ENCODE data around the gene GSTA5.
"Not testable (repeated sequence)": the region's sequence is repeated elsewhere in the genome, so short reads cannot be mapped to it uniquely, and the experiment has no call there.

GSTA5 gene

DNA sequence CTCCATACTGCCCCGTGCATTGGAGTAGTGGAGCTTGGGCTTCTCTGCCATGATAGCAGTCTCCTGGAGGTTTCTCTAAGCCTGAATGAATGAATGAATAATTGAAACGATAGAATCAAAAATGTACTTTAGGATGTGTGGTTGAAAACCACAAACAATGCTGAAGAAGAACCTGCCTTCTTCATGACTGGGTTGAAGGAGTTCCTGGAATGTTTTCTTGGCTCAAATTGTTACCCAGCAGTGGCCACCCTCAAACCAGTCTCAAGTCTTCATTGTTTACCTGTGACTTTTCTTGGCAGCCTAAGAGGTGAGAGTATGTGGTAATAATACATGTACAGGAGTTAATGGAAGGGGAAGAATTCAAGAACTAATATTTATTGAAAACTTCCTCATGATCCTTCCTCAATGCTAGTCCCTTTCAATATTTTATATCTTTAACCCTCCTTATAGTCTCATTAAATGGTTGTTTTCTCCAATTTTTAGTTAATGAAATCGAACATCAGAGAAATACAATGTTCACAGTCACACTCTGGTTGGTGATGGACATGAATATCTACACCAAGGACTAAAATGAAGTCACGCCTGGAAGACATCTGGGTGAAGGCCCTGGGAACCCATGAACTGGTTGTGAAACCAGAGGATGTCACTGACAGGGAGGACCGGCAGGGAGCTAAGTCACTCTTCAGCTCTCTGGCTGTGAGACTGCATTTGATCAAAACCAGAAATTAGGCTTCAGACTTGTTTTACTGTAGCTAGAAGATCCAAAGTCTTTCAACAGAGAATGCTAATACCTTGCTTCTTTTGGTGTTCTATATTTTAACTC, at the start of gene GSTA5:
Gene GSTA5, minus strand, starts transcription at position 51 of the 823 bp plus-strand sequence.
- no peak for DNase-seq

DNA sequence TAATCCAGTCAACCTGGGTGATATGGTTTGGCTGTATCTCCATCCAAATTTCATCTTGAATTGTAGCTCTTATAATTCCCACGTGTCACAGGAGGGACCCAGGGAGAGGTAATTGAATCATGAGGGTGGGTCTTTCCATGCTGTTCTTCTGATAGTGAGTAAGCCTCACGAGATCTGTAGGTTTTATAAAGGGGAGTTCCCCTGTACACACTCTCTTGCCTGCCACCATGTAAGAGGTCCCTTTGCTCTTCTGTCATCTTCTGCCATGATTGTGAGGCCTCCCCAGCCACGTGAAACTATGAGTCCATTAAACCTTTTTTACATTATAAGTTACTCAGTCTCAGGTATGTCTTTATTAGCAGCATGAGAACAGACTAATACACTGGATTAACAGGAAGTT, 49.4 kb upstream of the GSTA5 start:
- no peak for DNase-seq

GRCh38 chr6:52887910-52888524, 47.4 kb upstream of the GSTA5 start:
- no peak for DNase-seq

DNA sequence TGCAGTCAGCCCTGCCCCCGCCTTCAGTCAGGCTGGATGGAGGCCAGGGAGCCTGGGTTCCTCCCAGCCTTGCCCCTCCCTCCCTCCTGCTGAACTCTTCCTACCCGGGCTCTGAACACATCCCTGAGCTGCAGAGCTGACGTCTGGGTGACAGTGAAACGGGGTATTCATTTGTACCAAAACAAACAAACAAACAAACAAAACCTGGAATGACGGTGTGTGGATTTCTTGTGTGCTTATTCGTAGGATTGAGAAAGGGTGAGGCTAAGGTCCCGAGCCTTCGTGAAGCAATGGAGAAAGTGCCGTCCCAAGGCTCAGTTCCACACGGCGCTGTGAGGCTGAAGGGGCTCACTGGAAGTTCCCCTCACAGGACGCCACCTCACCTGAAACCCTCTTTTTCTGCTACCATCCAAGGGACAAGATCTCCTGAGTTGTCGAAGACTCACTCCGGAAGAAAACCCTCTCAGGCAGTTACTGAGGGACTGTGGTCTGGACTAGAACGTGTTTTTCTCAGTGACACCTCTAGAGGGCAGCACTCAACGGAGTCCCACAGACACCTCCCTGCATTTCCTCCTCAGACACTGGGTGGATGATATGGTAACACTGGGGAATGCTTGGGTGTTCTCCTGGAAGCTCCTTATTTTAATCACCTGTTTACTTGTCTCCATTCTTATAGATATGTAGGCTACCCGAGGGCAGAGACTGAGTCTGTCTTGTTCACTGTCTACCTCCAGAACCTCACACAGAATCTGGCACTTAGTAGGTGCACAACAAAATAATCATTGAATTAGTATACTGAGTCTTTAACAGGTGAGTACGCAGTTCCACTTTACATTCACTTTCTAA, 41.6 kb upstream of the GSTA5 start:
- DNase-seq, result peak; percentile 57

DNA sequence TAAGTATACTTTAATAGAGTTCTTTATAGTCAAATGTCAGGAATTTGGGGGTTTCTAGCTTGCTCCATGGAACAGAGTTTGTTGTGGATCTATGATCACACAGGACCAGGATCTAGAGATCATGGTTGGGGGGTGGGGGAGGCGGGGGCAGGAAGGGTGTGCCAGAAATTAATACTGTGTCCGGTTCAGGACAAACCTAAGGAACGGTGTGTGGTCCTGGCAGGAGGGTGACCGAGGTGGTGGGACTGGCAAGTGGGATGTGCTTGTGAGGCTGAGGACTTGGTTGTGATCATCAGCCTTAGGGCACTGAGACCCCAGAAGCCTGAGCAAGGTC, 41.0 kb upstream of the GSTA5 start:
- no peak for DNase-seq

GRCh38 chr6:52877786-52878185, 37.2 kb upstream of the GSTA5 start:
- no peak for DNase-seq

- no peak for DNase-seq
Measured at GRCh38 chr6:52877168-52877567, 36.6 kb upstream of the GSTA5 start.

DNA sequence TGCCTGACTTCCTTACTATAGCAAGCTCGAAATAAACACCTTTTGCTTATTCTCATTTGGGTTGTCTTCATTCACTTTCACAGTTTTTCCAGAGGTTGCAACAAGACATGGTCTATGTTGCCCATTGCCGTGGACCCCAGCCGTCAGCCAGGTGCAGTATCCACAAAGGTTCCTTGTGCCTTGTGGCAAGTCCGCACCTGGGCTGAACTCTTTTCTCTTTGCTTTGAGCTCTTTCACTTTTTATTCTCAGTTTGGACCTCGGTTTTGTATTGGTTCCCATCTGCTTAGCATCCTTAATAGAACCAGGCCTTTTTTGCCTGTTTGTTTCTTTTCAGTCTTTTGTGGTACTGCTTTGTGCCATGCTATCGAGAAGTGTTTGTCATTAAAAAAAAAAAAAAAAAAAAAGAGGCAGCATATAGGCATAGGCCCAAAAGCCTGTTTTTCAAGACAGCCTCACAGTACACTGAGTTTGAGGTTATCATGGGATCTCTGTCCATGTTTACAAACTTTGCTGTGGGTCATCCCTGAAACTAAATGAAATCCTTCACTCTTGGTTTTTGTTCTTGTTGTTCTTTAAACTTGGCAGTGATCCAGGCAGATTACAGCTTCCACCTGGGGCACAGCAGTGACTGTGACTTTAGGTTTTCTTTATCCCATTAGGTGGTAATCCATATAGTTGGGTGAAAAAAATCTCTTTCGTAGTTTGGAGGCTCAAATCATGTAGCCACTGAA, 35.6 kb upstream of the GSTA5 start:
- DNase-seq, result no peak

- DNase-seq, result no peak
Measured at GRCh38 chr6:52872031-52872430, 31.4 kb upstream of the GSTA5 start.

DNA sequence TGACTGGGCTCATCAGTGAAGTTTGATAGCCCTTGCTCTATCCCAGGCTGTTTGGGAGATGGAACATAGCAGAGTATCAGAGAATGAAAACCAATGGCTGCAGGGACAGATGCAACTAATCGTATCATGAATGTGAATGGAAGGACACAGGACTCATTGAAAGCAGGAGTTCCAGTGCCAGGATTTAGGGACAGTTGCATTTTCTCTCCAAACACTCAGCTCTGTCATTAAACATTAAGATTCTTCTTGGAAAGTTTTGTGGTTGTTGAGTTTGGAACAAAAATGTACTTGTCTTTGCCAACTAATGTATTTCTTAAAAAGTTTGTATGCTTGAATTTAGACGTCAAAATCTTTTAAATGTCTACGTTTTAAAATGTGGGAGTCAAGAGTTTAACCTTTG, 31.0 kb upstream of the GSTA5 start:
- DNase-seq, result no peak

DNA sequence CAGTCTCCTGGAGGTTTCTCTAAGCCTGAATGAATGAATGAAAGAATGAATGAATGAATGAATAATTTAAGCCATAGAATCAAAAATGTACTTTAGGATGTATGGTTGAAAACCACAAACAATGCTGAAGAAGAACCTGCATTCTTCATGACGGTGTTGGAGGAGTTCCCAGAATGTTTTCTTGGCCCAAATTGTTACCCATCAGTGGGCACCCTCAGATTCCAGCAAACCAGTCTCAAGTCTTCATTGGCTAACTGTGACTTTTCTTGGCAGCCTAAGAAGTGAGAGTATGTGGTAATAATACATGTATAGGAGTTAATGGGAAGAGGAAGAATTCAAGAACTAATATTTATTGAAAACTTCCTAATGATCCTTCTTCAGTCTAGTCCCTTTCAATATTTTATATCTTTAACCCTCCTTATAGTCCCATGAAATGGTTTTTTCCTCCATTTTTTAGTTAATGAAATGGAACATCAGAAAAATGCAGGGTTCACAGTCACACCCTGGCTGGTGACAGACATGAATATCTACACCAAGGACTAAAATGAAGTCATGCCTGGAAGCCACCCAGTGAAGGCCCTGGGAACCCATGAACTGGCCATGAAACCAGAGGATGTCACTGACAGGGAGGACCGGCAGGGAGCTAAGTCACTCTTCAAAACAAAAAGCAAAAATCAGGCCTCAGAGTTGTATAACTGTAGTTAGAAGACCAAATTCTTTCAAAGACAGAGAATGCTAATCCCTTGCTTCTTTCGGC, 29.9 kb upstream of the GSTA5 start:
- not testable (repeated sequence) for DNase-seq

DNA sequence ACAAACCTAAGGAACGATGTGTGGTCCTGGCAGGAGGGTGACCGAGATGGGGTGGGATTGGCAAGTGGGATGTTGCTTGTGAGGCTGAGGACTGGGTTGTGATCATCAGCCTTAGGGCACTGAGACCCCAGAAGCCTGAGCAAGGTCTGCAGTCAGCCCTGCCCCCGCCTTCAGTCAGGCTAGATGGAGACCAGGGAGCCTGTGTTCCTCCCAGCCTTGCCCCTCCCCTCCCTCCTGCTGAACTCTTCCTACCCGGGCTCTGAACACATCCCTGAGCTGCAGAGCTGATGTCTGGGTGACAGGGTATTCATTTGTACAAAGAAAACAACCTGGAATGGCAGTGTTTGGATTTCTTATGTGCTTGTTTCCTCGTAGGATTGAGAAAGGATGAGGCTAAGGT, 28.3 kb upstream of the GSTA5 start:
- not testable (repeated sequence) for DNase-seq

GRCh38 chr6:52868240-52868639, 27.6 kb upstream of the GSTA5 start:
- DNase-seq, result no peak

GRCh38 chr6:52861151-52861550, 20.5 kb upstream of the GSTA5 start:
- DNase-seq, result not testable (repeated sequence)

DNA sequence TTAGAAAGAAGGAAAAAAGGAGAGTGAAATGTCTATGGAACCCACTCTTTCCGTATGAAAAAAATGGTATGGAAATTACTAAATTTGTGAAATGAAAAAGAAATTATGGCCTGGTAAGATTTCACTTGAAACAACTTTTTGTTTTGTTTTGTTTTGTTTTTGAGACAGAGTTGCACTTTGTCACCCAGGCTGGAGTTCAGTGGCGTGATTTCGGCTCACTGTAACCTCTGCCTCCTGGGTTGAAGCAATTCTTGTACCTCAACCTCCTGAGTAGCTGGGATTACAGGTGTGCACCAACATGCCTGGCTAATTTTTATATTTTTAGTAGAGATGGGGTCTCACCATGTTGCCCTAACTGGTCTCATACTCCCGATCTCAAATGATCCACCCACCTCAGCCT, 17.8 kb upstream of the GSTA5 start:
- DNase-seq, result no peak

- DNase-seq, result not testable (repeated sequence)
Measured at GRCh38 chr6:52856137-52856536, 15.5 kb upstream of the GSTA5 start.

DNA sequence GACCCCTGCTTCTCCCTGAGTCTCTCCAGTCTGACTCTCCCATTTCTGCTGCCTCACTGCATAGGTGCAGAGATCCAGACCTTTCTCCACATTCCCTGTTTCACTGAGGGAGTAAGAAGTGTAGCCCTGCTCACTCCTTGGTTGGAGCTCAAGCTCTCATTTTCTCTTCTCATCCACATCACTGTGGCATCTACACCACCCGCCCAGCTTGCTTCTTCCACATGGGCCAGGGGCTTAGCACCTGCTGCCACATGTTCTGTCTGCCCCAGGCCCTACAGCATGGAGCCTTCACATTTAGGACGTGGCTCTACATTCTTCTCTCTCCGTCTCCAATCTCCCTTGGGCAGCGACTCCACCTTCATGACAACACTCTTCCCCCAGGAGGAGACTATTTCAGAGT, 8.5 kb upstream of the GSTA5 start:
- no peak for DNase-seq

DNA sequence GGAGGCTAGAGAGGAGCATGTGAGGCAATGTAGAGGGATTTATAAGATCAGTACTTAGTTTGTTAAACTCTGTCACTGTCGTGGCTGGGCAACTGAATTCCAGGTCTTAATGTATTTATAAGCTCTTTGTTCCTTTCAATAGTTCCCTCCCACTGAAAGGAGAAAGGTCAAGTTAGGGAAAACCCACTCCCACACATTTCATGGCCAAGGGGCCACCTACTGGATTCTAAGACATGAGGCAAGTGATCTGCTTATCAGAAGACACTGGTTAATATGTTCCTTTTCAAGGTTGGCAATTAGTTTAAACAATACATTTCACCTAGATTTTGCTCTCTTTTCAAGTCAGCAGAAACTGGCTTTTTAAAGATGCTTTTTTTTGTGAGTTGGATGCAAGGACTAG, 5.4 kb upstream of the GSTA5 start:
- DNase-seq, result no peak

- no peak for DNase-seq
Measured at GRCh38 chr6:52843605-52844004, 3.0 kb upstream of the GSTA5 start.

DNA sequence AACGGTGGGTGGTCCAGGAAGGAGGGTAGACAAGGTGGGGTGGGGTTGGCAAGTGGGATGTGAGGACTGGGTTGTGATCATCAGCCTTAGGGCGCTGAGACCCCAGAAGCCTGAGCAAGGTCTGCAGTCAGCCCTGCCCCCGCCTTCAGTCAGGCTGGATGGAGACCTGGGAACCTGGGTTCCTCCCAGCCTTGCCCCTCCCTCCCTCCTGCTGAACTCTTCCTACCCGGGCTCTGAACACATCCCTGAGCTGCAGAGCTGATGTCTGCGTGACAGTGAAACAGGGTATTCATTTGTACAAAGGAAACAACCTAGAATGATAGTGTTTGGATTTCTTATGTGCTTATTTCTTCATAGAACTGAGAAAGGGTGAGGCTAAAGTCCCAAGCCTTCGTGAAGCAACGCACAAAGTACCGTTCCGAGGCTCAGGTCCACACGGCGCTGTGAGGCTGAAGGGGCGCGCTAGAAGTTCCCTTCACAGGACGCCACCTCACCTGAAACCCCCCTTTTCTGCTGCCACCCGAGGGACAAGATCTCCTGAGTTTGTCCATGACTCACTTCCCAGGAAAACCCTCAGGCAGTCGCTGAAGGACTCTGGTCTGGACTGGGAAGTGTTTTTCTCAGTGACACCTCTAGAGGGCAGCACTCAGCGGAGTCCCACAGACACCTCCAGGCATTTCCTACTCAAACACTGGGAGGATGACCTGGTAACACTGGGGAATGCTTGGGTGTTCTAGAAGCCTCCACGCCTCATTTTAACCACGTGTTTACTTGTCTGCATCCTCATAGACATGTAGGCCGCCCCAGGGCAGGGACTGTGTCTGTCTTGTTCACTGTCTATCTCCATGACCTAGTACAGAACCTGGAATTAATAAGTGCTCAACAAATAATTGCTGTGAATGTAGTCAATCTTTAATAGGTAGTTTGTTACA, 1.2 kb downstream of the GSTA5 start:
- no peak for DNase-seq

GRCh38 chr6:52834481-52834880, 6.1 kb downstream of the GSTA5 start:
- DNase-seq, result no peak
